Nephron progenitor cell (in vitro differentiated cells): Measurements from ENCODE around the gene GAS2L1.

Source experiments
- DNase-seq: peaks from one replicate; pipeline ENCODE4 v3.0.0; 2021
- H3K27ac Mint-ChIP-seq: 2 replicates; pipeline ENCODE4 v1.8.0; 2021; ENCODE audit warnings: mild to moderate bottlenecking, moderate library complexity, mixed read lengths
- H3K27me3 Mint-ChIP-seq: 2 replicates; pipeline ENCODE4 v1.8.0; 2021; ENCODE audit warnings: mild to moderate bottlenecking, low read depth, mixed read lengths; ENCODE audit not compliant: poor library complexity
- H3K36me3 Mint-ChIP-seq: 2 replicates; pipeline ENCODE4 v1.8.0; 2021; ENCODE audit warnings: low read depth, mixed read lengths
- H3K4me1 Mint-ChIP-seq: 2 replicates; pipeline ENCODE4 v1.8.0; 2021; ENCODE audit warnings: mixed read lengths
- H3K4me3 Mint-ChIP-seq: 2 replicates; pipeline ENCODE4 v1.8.0; 2021; ENCODE audit warnings: mild to moderate bottlenecking, moderate library complexity, mixed read lengths
- H3K9me3 Mint-ChIP-seq: 2 replicates; pipeline ENCODE4 v1.8.0; 2021; ENCODE audit warnings: mild to moderate bottlenecking, moderate library complexity, mixed read lengths
- CTCF ChIP-seq: fragments of 200-600 bp; sonication (generic); IDR thresholded peaks from 2 replicates; pipeline ENCODE4 v1.5.0; 2021; ENCODE audit warnings: antibody characterized with exemption

Gene GAS2L1

GRCh38 chr22:29312218-29313125, 6.0 kb downstream of the GAS2L1 start:
- Mint-ChIP-seq H3K36me3 (no peaks in the 10 kb centered on the region), H3K27me3 (peaks cover 49% of the 10 kb centered on the region), H3K27ac (no peak overlapping the region), H3K9me3 (peaks cover 16% of the 10 kb centered on the region), H3K4me3 (no peak overlapping the region), H3K4me1 (peaks cover 27% of the 10 kb centered on the region)
- TF ChIP-seq CTCF: no peak
- DNase-seq: no peak

GRCh38 chr22:29313126-29313575, 6.7 kb downstream of the GAS2L1 start:
- Mint-ChIP-seq H3K36me3 (no peaks in the 10 kb centered on the region), H3K27me3 (peaks cover 50% of the 10 kb centered on the region), H3K4me3 (no peak overlapping the region), H3K4me1 (peaks cover 27% of the 10 kb centered on the region), H3K9me3 (peaks cover 16% of the 10 kb centered on the region), H3K27ac (no peak overlapping the region)
- no peak for DNase-seq
- TF ChIP-seq CTCF: peak; percentile 65

- Mint-ChIP-seq H3K27me3 (peaks cover 50% of the 10 kb centered on the region), H3K27ac (no peak overlapping the region), H3K9me3 (peaks cover 16% of the 10 kb centered on the region), H3K4me3 (peak overlapping the region; percentile 71), H3K36me3 (no peaks in the 10 kb centered on the region), H3K4me1 (peaks cover 27% of the 10 kb centered on the region)
- no peak for DNase-seq
- no peak for TF ChIP-seq CTCF
These were observed 7.4 kb downstream of the GAS2L1 start for GRCh38 chr22:29313576-29314466.

- Mint-ChIP-seq H3K36me3 (no peaks in the 10 kb centered on the region), H3K9me3 (peaks cover 16% of the 10 kb centered on the region), H3K4me1 (peaks cover 27% of the 10 kb centered on the region), H3K4me3 (peak overlapping the region; percentile 71), H3K27me3 (peaks cover 50% of the 10 kb centered on the region), H3K27ac (no peak overlapping the region)
- no peak for DNase-seq
- no peak for TF ChIP-seq CTCF
These were observed 8.3 kb downstream of the GAS2L1 start for GRCh38 chr22:29314537-29315285.

GRCh38 chr22:29315286-29316140, 9.1 kb downstream of the GAS2L1 start, which contains the start of gene RASL10A:
RASL10A (minus strand) TSS chr22:29315697; CDS start chr22:29315246, 451 bp downstream.
- Mint-ChIP-seq H3K9me3 (peaks cover 16% of the 10 kb centered on the region), H3K27me3 (peaks cover 50% of the 10 kb centered on the region), H3K4me1 (peaks cover 27% of the 10 kb centered on the region), H3K36me3 (no peaks in the 10 kb centered on the region), H3K4me3 (peak within 1 kb of the TSS; percentile 71), H3K27ac (no peak within 1 kb of the TSS)
- DNase-seq: peak; percentile 57
- no peak for TF ChIP-seq CTCF
